ENCODE data around the gene COL4A1.

COL4A1 gene

GRCh38 chr13:110291286-110291685 lies 15.7 kb downstream of the COL4A1 start:
- H3K4me1 ChIP-seq (ENCODE audit: insufficient read depth, low read length), result no peaks in the 10 kb centered on the region
- H3K9ac ChIP-seq (ENCODE audit: low read depth, low read length), result no peak overlapping the region
- H3K36me3 ChIP-seq (ENCODE audit: insufficient read depth, low read length), result no peaks in the 10 kb centered on the region
- no peaks in the 10 kb centered on the region for H3K9me3 ChIP-seq (ENCODE audit: control insufficient read depth, insufficient read depth, low read length)

- H3K9me3 ChIP-seq (ENCODE audit: control insufficient read depth, insufficient read depth, low read length), result no peaks in the 10 kb centered on the region
- H3K36me3 ChIP-seq (ENCODE audit: insufficient read depth, low read length), result no peaks in the 10 kb centered on the region
- H3K4me1 ChIP-seq (ENCODE audit: insufficient read depth, low read length), result no peaks in the 10 kb centered on the region
- H3K9ac ChIP-seq (ENCODE audit: low read depth, low read length), result no peak overlapping the region
These were observed 16.1 kb downstream of the COL4A1 start for GRCh38 chr13:110290826-110291225.

- no peaks in the 10 kb centered on the region for H3K36me3 ChIP-seq (ENCODE audit: insufficient read depth, low read length)
- H3K9me3 ChIP-seq (ENCODE audit: control insufficient read depth, insufficient read depth, low read length), result no peaks in the 10 kb centered on the region
- no peak overlapping the region for H3K9ac ChIP-seq (ENCODE audit: low read depth, low read length)
- no peaks in the 10 kb centered on the region for H3K4me1 ChIP-seq (ENCODE audit: insufficient read depth, low read length)
These were observed 16.8 kb downstream of the COL4A1 start for GRCh38 chr13:110290153-110290552.

GRCh38 chr13:110289661-110290060 lies 17.3 kb downstream of the COL4A1 start:
- no peaks in the 10 kb centered on the region for H3K9me3 ChIP-seq (ENCODE audit: control insufficient read depth, insufficient read depth, low read length)
- H3K36me3 ChIP-seq (ENCODE audit: insufficient read depth, low read length), result no peaks in the 10 kb centered on the region
- no peaks in the 10 kb centered on the region for H3K4me1 ChIP-seq (ENCODE audit: insufficient read depth, low read length)
- no peak overlapping the region for H3K9ac ChIP-seq (ENCODE audit: low read depth, low read length)

- Histone ChIP-seq H3K9me3 (ENCODE audit: control insufficient read depth, insufficient read depth, low read length) (no peaks in the 10 kb centered on the region), H3K4me1 (ENCODE audit: insufficient read depth, low read length) (no peaks in the 10 kb centered on the region), H3K9ac (ENCODE audit: low read depth, low read length) (no peak overlapping the region), H3K36me3 (ENCODE audit: insufficient read depth, low read length) (no peaks in the 10 kb centered on the region)
These were observed 17.8 kb downstream of the COL4A1 start for GRCh38 chr13:110289174-110289573.

- Histone ChIP-seq H3K36me3 (ENCODE audit: insufficient read depth, low read length) (no peaks in the 10 kb centered on the region), H3K4me1 (ENCODE audit: insufficient read depth, low read length) (no peaks in the 10 kb centered on the region), H3K9ac (ENCODE audit: low read depth, low read length) (no peak overlapping the region), H3K9me3 (ENCODE audit: control insufficient read depth, insufficient read depth, low read length) (no peaks in the 10 kb centered on the region)
These were observed 19.8 kb downstream of the COL4A1 start for GRCh38 chr13:110286833-110287819.

- H3K36me3 ChIP-seq (ENCODE audit: insufficient read depth, low read length), result no peaks in the 10 kb centered on the region
- H3K9ac ChIP-seq (ENCODE audit: low read depth, low read length), result no peak overlapping the region
- H3K9me3 ChIP-seq (ENCODE audit: control insufficient read depth, insufficient read depth, low read length), result no peaks in the 10 kb centered on the region
- H3K4me1 ChIP-seq (ENCODE audit: insufficient read depth, low read length), result no peaks in the 10 kb centered on the region
These were observed 20.7 kb downstream of the COL4A1 start for GRCh38 chr13:110285991-110286832.

GRCh38 chr13:110284779-110285484 lies 22.0 kb downstream of the COL4A1 start:
- no peaks in the 10 kb centered on the region for H3K4me1 ChIP-seq (ENCODE audit: insufficient read depth, low read length)
- no peaks in the 10 kb centered on the region for H3K9me3 ChIP-seq (ENCODE audit: control insufficient read depth, insufficient read depth, low read length)
- no peaks in the 10 kb centered on the region for H3K36me3 ChIP-seq (ENCODE audit: insufficient read depth, low read length)
- no peak overlapping the region for H3K9ac ChIP-seq (ENCODE audit: low read depth, low read length)

- Histone ChIP-seq H3K9me3 (ENCODE audit: control insufficient read depth, insufficient read depth, low read length) (no peaks in the 10 kb centered on the region), H3K9ac (ENCODE audit: low read depth, low read length) (no peak overlapping the region), H3K4me1 (ENCODE audit: insufficient read depth, low read length) (no peaks in the 10 kb centered on the region), H3K36me3 (ENCODE audit: insufficient read depth, low read length) (no peaks in the 10 kb centered on the region)
These were observed 23.0 kb downstream of the COL4A1 start for GRCh38 chr13:110283736-110284517.

- H3K9ac ChIP-seq (ENCODE audit: low read depth, low read length), result no peak overlapping the region
These were observed 24.6 kb downstream of the COL4A1 start for GRCh38 chr13:110282316-110282841.

GRCh38 chr13:110281736-110282135 lies 25.2 kb downstream of the COL4A1 start:
- no peaks in the 10 kb centered on the region for H3K36me3 ChIP-seq (ENCODE audit: insufficient read depth, low read length)
- H3K9me3 ChIP-seq (ENCODE audit: control insufficient read depth, insufficient read depth, low read length), result no peaks in the 10 kb centered on the region
- H3K4me1 ChIP-seq (ENCODE audit: insufficient read depth, low read length), result no peaks in the 10 kb centered on the region
- no peak overlapping the region for H3K9ac ChIP-seq (ENCODE audit: low read depth, low read length)

More at GRCh38 chr13:110282316-110282841, 24.6 kb downstream of the COL4A1 start:
- no peaks in the 10 kb centered on the region for H3K4me1 ChIP-seq (ENCODE audit: insufficient read depth, low read length)
- H3K9me3 ChIP-seq (ENCODE audit: control insufficient read depth, insufficient read depth, low read length), result no peaks in the 10 kb centered on the region
- H3K36me3 ChIP-seq (ENCODE audit: insufficient read depth, low read length), result no peaks in the 10 kb centered on the region

GRCh38 chr13:110280985-110281688 lies 25.8 kb downstream of the COL4A1 start:
- no peaks in the 10 kb centered on the region for H3K9me3 ChIP-seq (ENCODE audit: control insufficient read depth, insufficient read depth, low read length)
- H3K4me1 ChIP-seq (ENCODE audit: insufficient read depth, low read length), result no peaks in the 10 kb centered on the region
- H3K9ac ChIP-seq (ENCODE audit: low read depth, low read length), result no peak overlapping the region
- no peaks in the 10 kb centered on the region for H3K36me3 ChIP-seq (ENCODE audit: insufficient read depth, low read length)

GRCh38 chr13:110280231-110280813 lies 26.6 kb downstream of the COL4A1 start:
- H3K36me3 ChIP-seq (ENCODE audit: insufficient read depth, low read length), result no peaks in the 10 kb centered on the region
- H3K9me3 ChIP-seq (ENCODE audit: control insufficient read depth, insufficient read depth, low read length), result no peaks in the 10 kb centered on the region
- no peaks in the 10 kb centered on the region for H3K4me1 ChIP-seq (ENCODE audit: insufficient read depth, low read length)
- H3K9ac ChIP-seq (ENCODE audit: low read depth, low read length), result no peak overlapping the region
